G401.6 (cell line): ENCODE results near the gene NINL.
"Not testable (repeated sequence)": the region's sequence is repeated elsewhere in the genome, so short reads cannot be mapped to it uniquely, and the experiment has no call there.

Experiments
- FAIRE-seq: peaks from 2 replicates; lab custom pipeline; 2012; peaks lifted over from hg19 to GRCh38; lab: Jason Lieb, UNC

NINL gene

DNA sequence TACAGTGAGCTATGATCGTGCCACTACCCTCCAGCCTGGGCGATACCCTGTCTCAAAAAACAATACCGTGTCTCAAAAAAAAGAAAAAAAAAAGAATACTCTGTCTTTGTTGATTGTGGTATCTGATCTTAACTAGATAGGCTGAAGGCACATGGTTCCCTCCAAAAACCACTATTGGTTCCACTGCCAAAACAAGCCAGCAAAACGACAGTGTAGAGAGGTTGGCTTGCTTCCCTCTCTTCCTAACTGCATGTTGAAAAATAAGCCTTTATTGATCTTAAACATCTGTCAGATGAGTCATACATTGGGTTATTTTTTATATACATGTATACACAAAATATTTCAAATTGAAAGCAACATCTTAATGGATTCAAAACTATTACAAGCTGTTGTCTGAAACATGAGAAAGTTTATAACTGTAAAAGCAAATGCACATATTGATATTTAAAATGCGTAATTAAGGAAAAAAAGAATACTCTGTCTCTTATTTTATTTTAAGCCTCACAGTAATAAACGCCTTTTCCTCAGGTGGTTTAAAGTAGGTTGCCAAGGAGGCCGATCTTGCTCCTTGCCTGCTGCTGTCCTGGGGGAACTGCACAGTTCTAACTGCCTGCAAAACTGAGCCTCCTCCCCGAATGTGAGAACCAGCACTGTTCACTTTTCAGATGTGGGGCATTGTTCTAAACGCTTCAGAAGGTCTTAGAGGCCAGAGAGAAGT lies 7.0 kb upstream of the NINL start:
- FAIRE-seq: no peak

GRCh38 chr20:25590778-25591177 lies 5.4 kb upstream of the NINL start:
- FAIRE-seq: not testable (repeated sequence)

DNA sequence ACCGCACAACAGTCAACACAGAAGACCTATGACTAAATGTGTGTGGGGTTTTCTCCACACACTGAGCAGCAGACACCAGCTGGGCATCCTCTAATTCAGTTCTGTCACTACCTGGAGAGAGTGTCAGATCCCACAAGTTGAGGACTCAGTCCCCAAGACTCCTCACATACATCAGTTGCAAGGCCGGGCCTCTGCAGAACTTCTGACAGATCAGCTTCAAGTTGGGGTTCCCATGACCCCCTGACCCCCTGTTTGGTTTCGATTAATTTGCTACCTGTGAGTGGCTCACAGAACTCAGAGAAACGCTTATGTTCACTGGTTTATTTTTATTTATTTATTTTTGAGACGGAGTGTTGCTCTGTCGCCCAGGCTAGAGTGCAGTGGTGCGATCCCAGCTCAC lies 3.2 kb upstream of the NINL start:
- no peak for FAIRE-seq

DNA sequence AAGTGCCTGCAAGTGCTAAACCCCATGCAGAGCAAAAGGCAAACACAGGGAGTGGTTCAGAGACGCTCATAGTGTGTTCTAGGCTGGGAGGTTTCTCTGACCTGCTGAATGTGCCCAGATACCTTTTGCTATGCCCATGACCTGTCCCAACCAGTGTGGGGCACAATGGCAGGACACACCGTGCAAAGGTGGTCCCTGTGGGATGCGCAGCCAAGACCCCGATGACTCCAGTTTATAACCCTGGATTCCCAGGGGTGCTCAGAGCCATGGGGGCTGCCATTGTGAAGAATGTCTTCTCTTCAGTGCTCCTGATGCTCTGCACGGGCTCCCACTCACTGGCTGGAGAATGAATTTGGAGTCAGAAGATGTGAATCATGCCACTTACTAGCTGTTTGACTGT lies 2.2 kb upstream of the NINL start:
- no peak for FAIRE-seq

GRCh38 chr20:25586877-25587276 lies 1.5 kb upstream of the NINL start:
- no peak for FAIRE-seq

DNA sequence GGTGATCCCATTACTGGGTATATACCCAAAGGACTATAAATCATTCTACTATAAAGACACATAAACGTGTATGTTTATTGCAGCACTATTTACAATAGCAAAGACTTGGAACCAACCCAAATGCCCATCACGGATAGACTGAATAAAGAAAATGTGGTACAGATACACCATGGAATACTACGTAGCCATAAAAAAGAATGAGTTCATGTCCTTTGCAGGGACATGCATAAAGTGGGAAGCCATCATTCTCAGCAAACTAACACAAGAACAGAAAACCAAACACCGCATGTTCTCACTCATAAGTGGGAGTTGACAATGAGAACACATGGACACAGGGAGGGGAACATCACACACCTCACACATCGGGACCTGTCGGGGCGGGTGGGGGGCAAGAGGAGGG lies 1.7 kb downstream of the NINL start:
- not testable (repeated sequence) for FAIRE-seq

DNA sequence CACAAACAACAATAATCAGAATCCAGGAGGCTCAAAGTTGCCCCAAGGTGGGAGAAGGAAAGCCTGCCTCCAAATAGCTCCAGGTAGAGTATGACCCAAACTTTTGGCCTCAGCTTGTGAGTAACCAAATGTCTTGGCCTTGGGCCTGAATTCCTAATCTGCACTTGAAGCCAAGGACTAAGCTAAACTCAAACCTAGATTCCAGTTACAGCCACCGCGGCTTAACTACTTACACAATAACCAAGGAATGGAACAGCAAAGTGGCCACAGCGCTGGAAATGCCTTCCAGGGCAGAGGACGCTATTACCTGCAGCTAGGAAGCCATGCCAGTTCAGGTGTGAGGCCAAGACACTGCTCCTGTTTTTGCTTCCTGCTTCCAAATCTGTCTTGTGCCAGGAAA lies 4.6 kb downstream of the NINL start:
- FAIRE-seq: no peak

GRCh38 chr20:25579081-25579770 lies 6.1 kb downstream of the NINL start:
- no peak for FAIRE-seq

DNA sequence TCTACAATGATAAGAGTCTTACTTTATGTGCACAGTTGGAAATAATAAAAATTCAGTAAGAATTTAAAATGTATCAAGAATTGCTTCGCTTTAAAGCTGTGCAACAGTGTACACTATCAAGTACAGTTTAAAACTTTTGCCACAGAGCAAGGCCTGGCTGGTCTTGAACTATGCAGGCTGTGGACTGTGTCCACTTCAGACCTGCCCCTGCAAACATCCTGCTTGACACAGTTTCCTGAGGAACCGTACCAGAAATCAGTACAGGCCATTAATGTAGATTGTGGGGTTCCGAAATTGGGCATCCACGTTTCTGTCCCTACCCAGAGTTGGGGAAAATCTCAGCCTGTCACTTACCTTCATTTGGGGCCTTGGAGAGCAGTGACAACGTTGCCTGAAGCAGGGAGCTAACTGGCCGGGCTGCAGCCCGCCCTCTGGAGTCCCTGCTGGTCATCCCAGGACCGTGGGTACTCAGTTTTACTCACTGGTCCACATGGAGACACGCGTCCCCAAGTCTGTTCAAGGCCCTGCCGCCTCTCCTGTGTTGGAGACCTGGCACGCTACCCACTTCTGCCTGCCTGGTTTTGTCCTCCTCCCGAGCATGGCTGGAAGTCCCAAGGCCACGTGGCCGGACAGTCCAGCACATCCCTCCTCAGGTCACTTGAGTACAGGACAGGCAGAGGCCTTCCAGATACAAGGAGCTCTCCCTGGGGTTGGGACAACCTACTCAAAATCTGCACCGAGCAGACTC lies 8.4 kb downstream of the NINL start:
- no peak for FAIRE-seq

- no peak for FAIRE-seq
Measured at GRCh38 chr20:25574411-25574810, 10.9 kb downstream of the NINL start.

DNA sequence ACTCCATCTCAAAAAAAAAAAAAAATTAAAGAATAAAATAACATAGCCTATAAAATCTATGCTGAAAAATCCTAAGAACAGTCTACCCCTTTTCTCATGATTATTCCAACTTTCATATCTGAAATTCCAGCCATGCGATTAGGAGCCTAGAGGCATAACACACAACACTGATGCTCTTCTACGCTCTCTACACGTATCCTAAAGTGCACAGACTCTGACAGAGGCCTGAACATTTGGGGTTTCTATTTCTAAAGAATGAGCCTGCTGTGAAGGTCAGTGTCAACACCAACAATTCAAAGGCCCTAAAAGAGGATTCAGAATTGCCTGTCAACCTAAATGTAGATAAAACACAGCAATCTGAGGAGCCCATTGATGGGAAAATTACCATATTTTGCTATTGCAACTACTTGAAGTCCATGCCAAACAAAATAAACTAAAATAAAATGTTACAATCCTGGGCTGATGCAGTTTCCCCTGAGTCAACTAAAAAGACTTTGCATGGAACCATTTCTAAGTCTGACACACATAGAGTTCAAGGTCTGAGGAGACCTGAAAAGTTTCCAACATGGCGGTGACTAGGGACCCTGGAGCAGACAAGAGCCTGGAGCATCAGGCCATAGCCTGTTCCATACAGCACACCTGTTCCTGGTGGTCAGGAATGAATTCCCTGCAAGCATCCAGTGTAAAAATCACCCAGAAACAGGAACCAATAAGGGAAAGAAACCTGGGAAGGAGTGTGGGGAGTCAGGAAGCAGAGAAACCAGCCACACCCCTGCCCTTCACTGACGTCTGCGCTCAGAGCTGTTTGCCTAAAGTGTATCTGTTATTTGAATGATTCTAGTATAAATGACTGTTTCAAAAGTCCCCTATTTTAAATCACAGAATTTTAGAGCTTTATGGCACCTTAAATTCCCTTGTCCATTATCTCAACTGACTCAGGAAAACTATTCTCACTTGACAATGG lies 11.8 kb downstream of the NINL start:
- FAIRE-seq: no peak

- no peak for FAIRE-seq
Measured at GRCh38 chr20:25571817-25572216, 13.5 kb downstream of the NINL start.

- no peak for FAIRE-seq
Measured at GRCh38 chr20:25571240-25571639, 14.1 kb downstream of the NINL start.

- FAIRE-seq: no peak
Measured at GRCh38 chr20:25570148-25570530, 15.2 kb downstream of the NINL start.

GRCh38 chr20:25567286-25567685 lies 18.0 kb downstream of the NINL start:
- no peak for FAIRE-seq

DNA sequence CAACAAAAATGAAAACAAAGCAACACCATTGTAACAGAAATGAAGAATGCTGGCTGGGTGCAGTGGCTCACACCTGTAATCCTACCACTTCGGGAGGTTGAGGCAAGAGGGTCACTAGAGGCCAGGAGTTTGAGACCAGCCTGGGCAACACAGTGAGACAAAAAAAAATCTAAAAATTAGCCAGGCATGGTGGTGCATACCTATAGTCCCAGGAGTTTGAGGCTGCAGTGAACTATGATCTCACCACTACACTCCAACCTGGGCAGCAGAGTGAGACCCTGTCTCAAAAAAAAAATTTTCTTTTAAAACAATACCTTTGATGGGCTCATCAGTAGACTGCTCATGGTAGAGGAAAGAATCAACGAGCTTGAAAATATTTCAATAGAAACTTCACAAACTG lies 18.5 kb downstream of the NINL start:
- no peak for FAIRE-seq

- no peak for FAIRE-seq
Measured at GRCh38 chr20:25565578-25566157, 19.7 kb downstream of the NINL start.

- no peak for FAIRE-seq
Measured at GRCh38 chr20:25563876-25564275, 21.5 kb downstream of the NINL start.

GRCh38 chr20:25563362-25563761 lies 22.0 kb downstream of the NINL start:
- FAIRE-seq: peak; percentile 15

- not testable (repeated sequence) for FAIRE-seq
Measured at GRCh38 chr20:25561771-25562170, 23.6 kb downstream of the NINL start.

DNA sequence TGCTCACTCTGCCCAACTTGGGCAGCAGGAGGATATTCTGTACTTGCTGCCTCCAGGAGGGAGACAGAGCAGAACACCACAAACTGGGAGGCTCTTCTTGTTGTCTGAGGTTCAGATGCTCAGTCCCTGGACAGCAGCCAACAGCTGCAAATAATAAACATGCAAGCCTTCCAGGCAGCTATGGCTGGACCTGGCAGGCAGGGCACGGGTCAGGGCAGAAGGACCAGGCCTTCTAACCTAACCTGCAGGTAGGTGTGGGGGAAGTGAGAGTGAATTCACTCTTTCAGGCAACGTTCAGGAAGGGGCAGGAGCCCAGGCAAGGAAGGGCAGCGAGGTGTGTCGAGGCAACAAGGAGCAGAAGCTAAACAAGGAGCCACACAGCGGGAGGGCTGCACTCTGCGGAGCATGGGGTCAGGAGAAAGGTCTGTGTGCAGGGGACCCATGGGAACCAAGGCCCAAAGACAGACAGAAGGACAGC lies 31.5 kb downstream of the NINL start:
- FAIRE-seq: no peak

DNA sequence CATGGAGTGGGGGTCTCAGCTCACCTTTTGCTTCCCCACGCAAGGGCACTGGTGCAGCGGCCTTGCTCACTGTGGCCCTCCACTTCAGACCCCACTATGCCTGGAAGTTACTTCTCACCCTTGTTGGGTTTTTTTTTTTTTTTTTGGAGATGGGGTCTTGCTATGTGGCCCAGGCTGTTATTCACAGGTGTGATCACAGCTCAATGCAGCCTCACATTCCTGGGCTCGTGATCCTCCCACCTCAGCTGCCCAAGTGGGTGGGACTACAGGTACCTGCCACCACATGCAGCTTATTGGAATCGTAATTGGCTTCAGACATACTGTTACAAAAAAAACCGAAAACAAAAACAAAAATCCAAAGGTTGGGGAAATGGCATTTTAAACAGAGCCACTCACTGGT lies 32.4 kb downstream of the NINL start:
- FAIRE-seq: no peak
